AG10803 (cell line): ENCODE data around the gene UBXN7.
"Not testable (repeated sequence)": the region's sequence is repeated elsewhere in the genome, so short reads cannot be mapped to it uniquely, and the experiment has no call there.

Experiments used
- DNase-seq: peaks from one replicate; pipeline ENCODE4 v3.0.0; 2010; ENCODE audit warnings: low read depth
- H3K4me3 ChIP-seq: 2 replicates; pipeline ENCODE4 v1.5.1; 2011; ENCODE audit warnings: mild to moderate bottlenecking, low read length, control low read depth
- TF ChIP-seq, protein P1 (sequence below): conservative IDR thresholded peaks from 2 replicates; pipeline ENCODE4 v1.5.1; 2011; ENCODE audit warnings: mild to moderate bottlenecking, low read length, control low read depth, inconsistent platforms

Gene UBXN7, protein sequence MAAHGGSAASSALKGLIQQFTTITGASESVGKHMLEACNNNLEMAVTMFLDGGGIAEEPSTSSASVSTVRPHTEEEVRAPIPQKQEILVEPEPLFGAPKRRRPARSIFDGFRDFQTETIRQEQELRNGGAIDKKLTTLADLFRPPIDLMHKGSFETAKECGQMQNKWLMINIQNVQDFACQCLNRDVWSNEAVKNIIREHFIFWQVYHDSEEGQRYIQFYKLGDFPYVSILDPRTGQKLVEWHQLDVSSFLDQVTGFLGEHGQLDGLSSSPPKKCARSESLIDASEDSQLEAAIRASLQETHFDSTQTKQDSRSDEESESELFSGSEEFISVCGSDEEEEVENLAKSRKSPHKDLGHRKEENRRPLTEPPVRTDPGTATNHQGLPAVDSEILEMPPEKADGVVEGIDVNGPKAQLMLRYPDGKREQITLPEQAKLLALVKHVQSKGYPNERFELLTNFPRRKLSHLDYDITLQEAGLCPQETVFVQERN

DNA sequence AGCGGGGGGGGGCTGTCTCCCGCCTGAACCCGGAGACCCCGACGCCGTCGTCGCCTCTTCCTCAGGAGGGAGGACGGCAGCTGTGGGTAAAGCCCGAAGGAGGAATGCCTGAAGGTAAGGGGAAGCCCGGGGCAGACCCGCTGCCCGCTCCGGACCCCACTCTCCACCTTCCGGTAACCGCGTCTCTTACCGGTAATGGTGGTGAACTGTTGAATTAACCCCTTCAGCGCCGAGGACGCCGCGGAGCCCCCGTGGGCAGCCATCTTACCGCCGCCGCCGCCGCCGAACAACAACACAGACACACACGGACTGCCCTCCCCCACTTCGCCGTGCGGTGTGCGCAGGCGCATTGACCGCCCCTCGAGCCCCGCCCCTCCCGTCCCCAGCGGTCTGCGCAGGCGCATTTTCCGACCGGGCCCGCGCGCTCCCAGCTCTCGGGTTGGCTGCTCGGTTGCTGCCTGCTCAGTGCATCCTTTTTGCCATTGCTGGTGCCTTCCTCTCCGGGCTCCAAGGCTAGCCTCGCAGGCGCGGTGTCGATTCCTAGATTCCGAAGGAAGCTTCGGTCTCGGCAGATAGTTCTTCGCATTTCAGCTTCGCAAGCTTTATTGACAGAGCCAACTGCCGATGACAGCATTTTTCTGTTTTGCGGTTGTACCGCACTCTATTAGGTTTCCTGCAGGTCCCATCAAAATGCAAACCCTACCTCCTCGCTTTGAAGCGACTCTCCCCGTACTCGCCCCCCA lies at the start of gene UBXN7:
UBXN7 (minus strand) TSS at position 291 of the 743 bp plus-strand sequence; CDS start at position 263, 28 bp downstream.
- TF ChIP-seq, protein P1, sequence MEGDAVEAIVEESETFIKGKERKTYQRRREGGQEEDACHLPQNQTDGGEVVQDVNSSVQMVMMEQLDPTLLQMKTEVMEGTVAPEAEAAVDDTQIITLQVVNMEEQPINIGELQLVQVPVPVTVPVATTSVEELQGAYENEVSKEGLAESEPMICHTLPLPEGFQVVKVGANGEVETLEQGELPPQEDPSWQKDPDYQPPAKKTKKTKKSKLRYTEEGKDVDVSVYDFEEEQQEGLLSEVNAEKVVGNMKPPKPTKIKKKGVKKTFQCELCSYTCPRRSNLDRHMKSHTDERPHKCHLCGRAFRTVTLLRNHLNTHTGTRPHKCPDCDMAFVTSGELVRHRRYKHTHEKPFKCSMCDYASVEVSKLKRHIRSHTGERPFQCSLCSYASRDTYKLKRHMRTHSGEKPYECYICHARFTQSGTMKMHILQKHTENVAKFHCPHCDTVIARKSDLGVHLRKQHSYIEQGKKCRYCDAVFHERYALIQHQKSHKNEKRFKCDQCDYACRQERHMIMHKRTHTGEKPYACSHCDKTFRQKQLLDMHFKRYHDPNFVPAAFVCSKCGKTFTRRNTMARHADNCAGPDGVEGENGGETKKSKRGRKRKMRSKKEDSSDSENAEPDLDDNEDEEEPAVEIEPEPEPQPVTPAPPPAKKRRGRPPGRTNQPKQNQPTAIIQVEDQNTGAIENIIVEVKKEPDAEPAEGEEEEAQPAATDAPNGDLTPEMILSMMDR, result no peak
- peak; percentile 89 for DNase-seq
- peak within 1 kb of the TSS; percentile 96 for H3K4me3 ChIP-seq

DNA sequence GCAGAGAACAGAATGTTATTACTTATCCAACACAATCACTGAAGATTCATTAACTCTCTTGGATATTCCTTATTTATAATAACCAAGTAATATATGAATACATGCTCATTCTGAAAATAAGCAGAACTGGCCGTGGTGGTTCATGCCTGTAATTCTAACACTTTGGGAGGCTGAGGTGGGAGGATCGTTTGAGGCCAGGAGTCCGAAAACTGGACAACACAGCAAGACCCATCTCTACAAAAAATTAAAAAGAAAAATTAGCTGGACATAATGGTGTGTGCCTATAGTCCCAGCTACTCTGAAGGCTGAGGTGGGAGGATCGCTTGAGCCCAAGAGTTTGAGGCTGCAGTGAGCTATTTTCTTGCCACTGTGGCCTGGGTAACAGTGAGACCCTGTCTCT lies 45.5 kb upstream of the UBXN7 start:
- TF ChIP-seq, protein P1, result no peak
- no peak overlapping the region for H3K4me3 ChIP-seq
- no peak for DNase-seq

DNA sequence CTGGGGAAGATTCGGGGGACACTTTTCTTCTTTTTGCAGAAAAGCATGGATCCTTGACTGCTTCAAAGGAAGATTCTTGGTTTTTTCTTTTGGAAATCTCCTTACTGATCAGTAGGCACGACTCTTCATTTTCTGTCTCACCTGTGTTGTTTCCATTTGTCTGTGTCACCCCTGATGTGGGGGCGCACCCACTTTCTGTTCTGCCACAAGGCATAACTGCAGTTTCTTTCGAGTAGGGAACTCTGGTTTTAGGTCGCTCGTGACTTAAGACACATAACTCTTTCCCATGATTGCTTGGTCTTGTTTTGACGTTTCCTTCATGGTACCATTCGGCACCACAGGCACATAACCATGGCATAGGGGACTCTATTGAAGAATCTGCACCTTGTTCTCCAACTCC lies 40.1 kb upstream of the UBXN7 start:
- TF ChIP-seq, protein P1, result no peak
- H3K4me3 ChIP-seq, result no peak overlapping the region
- DNase-seq, result no peak

DNA sequence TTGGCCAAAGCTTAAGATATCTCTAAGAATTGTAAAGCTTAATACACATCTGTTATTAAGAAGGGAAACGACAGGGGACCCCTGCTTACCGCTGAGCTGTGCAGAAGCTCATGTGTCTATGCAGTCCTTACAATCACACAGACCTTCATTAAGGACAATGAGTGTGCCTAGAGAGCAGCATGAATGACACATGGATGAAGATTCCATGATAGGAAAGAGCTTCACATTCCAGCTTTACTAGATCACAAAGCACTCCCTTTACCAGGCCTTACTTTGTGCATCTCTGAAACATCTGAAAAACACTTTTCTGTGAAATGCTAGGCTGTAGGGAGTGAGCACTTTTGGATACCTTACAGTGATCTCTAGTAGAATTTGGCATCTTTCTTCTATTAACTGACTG lies 39.3 kb upstream of the UBXN7 start:
- no peak overlapping the region for H3K4me3 ChIP-seq
- DNase-seq, result peak; percentile 48
- TF ChIP-seq, protein P1, result no peak

DNA sequence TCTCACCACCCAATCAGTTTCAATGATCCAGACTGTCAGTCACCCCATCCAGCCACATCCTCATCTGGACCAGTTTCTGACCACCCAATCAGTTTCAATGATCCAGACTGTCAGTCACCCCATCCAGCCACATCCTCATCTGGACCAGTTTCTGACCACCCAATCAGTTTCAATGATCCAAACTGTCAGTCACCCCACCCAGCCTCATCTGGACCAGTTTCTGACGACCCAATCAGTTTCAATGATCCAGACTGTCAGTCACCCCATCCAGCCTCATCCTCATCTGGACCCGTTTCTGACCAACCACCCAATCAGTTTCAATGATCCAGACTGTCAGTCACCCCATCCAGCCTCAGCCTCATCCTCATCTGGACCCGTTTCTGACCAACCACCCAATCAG lies 38.0 kb upstream of the UBXN7 start:
- not testable (repeated sequence) for DNase-seq, H3K4me3 ChIP-seq

DNA sequence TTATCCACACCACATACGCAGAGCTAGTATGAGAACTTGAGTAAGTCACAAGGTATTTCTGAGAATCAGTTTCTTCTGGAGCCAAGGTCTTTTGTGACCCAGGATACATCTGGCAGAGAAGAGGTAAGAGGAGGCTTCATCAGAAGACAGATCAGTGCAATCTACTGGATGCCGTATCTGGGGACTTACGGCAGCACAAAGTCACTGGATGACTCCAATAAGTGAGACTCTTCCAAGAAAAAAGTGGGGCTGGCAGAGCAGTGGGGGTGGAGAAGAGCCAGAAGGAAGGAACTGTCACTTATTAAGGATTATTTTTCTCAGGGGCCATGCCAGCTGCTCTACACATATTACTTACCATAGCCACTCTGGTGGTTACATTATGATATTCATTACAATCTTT lies 31.6 kb upstream of the UBXN7 start:
- no peak for DNase-seq
- TF ChIP-seq, protein P1, result no peak
- H3K4me3 ChIP-seq, result no peak overlapping the region

DNA sequence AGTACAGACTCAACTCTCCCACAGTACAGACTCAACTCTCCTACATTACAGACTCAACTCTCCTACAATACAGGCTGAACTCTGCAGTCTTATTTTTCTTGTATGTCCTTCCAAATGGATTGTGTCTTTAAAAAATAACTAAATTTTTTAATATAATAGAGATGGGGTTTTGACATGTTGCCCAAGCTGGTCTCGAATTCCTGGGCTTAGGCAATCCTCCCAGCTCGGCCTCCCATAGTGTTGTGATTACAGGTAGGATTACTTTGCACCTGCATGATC lies 31.2 kb upstream of the UBXN7 start:
- TF ChIP-seq, protein P1, result no peak
- no peak overlapping the region for H3K4me3 ChIP-seq
- no peak for DNase-seq

DNA sequence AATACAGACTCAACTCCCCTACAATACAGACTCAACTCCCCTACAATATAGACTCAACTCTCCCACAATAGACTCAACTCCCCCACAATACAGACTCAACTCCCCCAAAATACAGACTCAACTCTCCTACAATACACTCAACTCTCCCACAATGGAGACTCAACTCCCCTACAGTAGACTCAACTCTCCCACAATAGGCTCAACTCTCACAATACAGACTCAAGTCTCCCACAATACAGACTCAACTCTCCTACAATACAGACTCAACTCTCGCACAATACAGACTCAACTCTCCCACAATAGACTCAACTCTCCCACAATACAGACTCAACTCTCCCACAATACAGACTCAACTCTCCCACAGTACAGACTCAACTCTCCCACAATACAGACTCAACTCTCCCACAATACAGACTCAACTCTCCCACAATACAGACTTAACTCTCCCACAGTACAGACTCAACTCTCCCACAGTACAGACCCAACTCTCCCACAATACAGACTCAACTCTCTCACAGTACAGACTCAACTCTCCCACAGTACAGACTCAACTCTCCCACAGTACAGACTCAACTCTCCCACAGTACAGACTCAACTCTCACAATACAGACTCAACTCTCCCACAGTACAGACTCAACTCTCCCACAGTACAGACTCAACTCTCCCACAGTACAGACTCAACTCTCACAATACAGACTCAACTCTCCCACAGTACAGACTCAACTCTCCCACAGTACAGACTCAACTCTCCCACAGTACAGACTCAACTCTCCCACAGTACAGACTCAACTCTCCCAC lies 30.7 kb upstream of the UBXN7 start:
- DNase-seq, H3K4me3 ChIP-seq: not testable (repeated sequence)
